C4-2B (cell line): ENCODE data around the gene POU6F2.

ENCODE experiments used
- H3K27ac ChIP-seq: fragments of 450-650 bp; 2 replicates; pipeline ENCODE4 v1.5.1; 2017
- ZFX ChIP-seq: fragments of 450-650 bp; IDR thresholded peaks from 2 replicates; pipeline ENCODE4 v1.6.1; 2017
- TF ChIP-seq, protein P1 (sequence below): fragments of 450-650 bp; conservative IDR thresholded peaks from 2 replicates; pipeline ENCODE4 v1.5.1; 2017; ENCODE audit warnings: mild to moderate bottlenecking

Gene POU6F2

DNA sequence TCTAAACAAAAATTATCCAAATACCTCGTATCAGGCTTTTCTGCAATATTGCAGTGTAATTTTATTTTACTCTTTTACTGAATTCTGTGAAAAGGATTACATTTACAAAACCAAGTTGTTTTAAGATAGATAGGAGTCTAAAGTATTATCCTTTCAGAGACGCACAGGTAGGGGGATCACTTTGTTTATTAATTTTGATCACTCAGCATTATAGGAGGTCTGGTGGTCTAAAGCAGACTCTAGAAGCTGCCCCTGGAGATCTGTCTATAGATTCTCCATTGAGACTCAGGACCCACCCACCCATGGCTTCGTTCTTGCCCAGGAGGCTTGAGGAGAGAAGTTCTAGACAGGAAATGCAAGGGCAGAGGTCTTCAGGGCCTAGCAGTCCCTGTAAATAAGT is 365.1 kb downstream of the POU6F2 start:
- H3K27ac ChIP-seq: no peak overlapping the region
- TF ChIP-seq, protein P1, sequence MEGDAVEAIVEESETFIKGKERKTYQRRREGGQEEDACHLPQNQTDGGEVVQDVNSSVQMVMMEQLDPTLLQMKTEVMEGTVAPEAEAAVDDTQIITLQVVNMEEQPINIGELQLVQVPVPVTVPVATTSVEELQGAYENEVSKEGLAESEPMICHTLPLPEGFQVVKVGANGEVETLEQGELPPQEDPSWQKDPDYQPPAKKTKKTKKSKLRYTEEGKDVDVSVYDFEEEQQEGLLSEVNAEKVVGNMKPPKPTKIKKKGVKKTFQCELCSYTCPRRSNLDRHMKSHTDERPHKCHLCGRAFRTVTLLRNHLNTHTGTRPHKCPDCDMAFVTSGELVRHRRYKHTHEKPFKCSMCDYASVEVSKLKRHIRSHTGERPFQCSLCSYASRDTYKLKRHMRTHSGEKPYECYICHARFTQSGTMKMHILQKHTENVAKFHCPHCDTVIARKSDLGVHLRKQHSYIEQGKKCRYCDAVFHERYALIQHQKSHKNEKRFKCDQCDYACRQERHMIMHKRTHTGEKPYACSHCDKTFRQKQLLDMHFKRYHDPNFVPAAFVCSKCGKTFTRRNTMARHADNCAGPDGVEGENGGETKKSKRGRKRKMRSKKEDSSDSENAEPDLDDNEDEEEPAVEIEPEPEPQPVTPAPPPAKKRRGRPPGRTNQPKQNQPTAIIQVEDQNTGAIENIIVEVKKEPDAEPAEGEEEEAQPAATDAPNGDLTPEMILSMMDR: no peak
- TF ChIP-seq ZFX: no peak

DNA sequence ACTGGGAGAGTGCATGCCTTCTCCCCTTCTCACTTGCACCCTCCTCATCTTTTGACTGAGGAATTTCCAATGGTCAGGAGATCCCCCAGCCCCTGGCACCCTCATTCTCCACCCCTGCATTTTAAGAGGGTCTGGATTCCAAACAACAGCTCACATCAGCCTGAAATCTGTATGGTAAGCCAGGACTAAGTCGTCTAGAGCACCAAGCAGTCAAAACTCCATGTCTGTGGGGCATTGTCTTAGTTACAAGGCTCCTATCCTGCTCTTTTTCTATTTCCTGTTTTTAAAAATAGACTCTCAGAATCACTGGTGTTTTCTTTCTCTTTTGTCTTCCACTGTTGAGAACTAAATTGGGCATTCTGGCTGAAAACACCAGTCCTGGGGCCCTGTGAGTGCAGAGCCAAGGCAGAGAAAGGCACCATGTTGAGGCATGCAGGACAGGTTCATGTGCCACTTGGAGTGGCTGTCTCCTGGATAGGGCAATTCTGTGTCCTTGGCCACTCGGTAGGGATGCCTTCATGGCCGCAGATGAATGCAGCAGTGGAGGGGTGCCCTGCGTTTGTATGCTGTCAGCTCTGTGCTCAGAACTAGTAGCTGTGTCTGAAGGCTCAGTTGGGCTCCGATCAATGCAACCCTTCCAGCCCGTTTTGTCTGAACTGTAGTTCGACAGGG is 371.9 kb downstream of the POU6F2 start:
- TF ChIP-seq ZFX: no peak
- TF ChIP-seq, protein P1: no peak
- H3K27ac ChIP-seq: no peak overlapping the region

DNA sequence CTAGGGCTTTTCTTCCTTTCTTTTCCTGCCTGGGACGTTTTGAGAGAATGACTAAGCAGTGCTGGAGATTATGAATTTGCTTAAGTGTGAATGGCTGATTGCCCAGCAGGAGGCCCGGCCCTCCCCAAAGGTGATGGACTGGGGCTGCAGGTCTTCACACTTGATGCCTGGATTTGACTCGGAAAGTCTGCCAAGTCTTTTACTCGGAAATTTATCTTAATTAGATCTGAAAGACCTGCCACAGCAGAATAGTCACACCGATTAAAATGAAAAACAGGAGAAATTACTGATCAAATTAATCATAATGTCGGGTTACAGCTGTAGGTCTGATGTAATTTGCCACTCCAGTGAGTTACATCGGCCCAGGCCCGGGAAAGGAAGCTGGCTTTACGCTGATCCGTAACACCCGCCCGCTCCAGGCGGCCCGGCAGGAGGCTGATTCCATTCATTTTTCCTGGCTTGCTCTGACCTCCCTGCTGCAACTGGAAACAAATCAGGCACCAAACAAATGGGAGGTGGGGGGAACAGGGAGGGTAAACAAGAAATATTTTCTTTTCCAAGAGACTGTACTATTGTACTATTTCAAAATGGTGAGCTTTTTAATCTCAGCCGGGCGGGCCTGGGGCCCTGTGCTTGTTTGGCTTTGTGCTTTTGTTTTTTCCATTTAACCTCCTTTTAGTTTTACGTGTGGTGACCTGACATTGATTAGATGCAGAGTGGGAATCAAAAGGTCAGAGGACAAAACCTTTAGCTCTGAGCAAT is 376.1 kb downstream of the POU6F2 start:
- TF ChIP-seq, protein P1: no peak
- TF ChIP-seq ZFX: no peak
- H3K27ac ChIP-seq: no peak overlapping the region

DNA sequence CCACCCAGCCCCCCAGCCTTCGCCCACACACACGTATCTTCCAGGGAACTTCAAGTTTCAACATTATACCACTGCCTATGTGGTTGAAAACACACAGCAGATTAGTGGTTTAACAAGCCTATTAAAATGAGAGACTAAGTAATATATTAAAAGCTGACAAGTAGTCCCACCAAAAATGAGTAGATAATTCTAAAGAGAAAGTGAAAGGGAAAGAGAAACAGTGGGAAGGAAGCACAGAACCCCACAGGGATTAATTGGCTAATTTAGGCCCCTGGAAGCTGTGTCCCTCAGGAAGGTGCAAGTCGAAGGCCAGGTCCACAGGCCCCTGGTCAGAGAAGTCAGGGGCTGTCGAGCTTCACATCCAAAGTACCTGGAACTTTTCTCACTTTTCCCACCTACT is 378.0 kb downstream of the POU6F2 start:
- H3K27ac ChIP-seq: no peak overlapping the region
- TF ChIP-seq, protein P1: no peak
- no peak for TF ChIP-seq ZFX

DNA sequence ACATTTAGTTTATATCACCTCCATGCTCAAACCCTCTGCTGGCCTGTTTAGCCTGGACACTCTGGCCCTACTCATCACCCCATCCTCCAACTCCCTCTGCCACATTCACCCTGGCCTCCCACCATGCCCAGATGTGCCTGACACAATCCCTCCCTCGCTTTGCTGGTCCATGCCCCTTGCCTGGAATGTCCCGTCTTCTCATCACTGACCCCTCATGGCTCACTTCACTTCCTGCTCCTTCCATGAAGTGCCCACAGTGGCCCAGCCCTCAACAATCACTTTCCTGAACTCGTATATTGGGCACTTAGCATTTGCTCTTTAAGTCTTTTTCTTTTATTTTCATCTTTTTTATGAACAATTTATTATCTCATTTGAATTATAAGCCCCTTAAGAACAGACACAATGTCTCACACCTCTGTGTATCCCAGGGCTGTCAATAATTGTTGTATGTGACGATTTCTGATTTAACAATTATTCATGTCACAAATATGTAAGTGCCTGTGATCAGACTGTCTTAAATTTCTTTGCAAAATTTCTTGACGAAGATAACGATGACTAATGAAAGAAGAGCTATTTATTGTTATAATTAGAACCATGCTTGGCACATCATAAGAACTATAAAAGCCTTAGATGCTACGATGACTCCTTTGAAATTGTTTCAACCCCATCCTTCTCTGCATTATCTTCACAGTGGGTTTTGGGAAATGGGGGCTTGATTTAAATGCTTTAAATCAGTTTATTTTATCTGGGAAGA is 378.6 kb downstream of the POU6F2 start:
- H3K27ac ChIP-seq: no peak overlapping the region
- no peak for TF ChIP-seq ZFX
- TF ChIP-seq, protein P1: no peak

DNA sequence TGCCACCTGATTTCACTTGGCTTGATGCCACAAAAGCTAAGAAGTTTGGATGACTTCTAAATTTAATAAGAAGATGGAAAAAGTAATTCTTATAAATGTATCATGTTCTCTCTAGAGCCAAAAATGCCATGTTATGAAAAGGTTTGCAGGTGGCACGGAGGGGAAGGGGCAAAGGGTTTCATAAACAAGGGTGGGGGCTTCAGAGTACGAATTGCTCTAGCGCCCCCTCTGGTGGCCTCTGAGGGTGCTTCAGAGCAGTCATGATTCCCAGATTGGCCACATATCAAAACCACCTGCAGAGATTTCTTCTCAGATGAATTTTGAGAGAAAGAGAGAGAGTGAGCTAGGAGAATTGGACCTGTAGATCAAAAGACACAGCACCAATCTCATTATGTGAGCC is 379.9 kb downstream of the POU6F2 start:
- TF ChIP-seq, protein P1: peak; percentile 67
- no peak for TF ChIP-seq ZFX
- H3K27ac ChIP-seq: no peak overlapping the region

DNA sequence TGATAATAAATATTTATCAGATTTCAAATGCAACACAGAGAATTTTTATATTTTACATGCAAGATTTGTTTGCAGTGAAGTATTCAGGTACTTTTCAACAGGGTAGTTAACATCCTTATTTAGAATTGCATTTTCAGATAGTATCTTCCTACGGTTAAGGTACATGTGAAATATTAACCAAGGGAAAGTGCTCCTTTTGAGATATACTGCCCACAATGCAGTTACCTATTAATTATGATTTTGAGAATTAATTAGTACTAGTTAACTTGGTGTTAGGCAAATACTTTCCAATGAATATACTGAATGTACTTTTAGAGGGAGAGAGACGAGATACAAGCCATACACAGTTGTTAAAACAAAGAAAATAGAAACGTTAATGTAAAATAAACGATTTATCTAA is 382.3 kb downstream of the POU6F2 start:
- no peak overlapping the region for H3K27ac ChIP-seq
- TF ChIP-seq, protein P1: no peak
- TF ChIP-seq ZFX: no peak
